Gastrocnemius medialis (tissue), 4 donors: ENCODE measurements around the gene KIAA0319L.

Source experiments
- POLR2A ChIP-seq, 2 donors: fragments of 450-650 bp; IDR thresholded peaks; one replicate each; pipeline ENCODE4 v1.6.1; 2017; ENCODE audit warnings: antibody characterized with exemption in 2 of 2, mild to moderate bottlenecking in 2 of 2, moderate library complexity in 2 of 2
- TF ChIP-seq, protein P1 (sequence below), 5 experiments: fragments of 450-650 bp in 3 of 5; fragments of 200-600 bp in 2 of 5; sonication (generic) in 2 of 5; IDR thresholded peaks in 4 of 5; conservative IDR thresholded peaks in 1 of 5; 1 replicate in 4 of 5; 2 replicates in 1 of 5; pipeline ENCODE4 v1.5.1; 2016 to 2019; ENCODE audit warnings: antibody characterized with exemption in 5 of 5, mild to moderate bottlenecking in 3 of 5, moderate library complexity in 3 of 5

DNA sequence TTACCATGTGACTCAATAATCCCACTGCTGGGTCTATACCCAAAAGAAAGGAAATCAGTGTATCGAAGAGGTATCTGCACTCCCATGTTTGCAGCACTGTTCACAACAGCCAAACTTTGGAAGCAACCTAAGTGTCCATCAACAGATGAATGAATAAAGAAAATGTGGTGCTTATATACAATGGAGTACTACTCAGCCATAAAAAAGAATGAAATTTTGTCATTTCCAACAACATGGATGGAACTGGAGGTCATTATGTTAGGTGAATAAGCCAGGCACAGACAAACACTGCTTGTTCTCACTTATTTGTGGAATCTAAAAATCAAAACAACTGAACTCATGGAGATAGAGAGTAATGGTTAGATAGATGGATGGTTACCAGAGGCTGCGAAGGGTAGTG is 79.3 kb downstream of the KIAA0319L start:
- TF ChIP-seq, protein P1, sequence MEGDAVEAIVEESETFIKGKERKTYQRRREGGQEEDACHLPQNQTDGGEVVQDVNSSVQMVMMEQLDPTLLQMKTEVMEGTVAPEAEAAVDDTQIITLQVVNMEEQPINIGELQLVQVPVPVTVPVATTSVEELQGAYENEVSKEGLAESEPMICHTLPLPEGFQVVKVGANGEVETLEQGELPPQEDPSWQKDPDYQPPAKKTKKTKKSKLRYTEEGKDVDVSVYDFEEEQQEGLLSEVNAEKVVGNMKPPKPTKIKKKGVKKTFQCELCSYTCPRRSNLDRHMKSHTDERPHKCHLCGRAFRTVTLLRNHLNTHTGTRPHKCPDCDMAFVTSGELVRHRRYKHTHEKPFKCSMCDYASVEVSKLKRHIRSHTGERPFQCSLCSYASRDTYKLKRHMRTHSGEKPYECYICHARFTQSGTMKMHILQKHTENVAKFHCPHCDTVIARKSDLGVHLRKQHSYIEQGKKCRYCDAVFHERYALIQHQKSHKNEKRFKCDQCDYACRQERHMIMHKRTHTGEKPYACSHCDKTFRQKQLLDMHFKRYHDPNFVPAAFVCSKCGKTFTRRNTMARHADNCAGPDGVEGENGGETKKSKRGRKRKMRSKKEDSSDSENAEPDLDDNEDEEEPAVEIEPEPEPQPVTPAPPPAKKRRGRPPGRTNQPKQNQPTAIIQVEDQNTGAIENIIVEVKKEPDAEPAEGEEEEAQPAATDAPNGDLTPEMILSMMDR (IDR thresholded peaks at IDR 0.05 in 4 of 5, conservative IDR thresholded peaks at IDR 0.05 in 1 of 5): no peak
- no peak for TF ChIP-seq POLR2A (IDR thresholded peaks at IDR 0.05)
